Astrocyte (in vitro differentiated cells and primary cell): ENCODE results near the gene ITFG1. TPM values are rescaled to one million over a fixed set of nuclear protein-coding genes. Genes with fewer than 3 reads are reported as not detected.

ENCODE experiments used
- DNase-seq: peaks from one replicate; pipeline ENCODE4 v3.0.0-alpha.2; 2010; ENCODE audit warnings: low read depth
- FAIRE-seq: peaks from 2 replicates; lab custom pipeline; 2011; peaks lifted over from hg19 to GRCh38; lab: Jason Lieb, UNC
- H2AFZ ChIP-seq: 2 replicates; pipeline ENCODE4 v1.6.0; 2012; ENCODE audit warnings: low read depth, low read length, inconsistent platforms
- H3K27ac ChIP-seq: 2 replicates; pipeline ENCODE4 v1.5.1; 2011; ENCODE audit warnings: low read depth, low read length, inconsistent platforms
- H3K27me3 ChIP-seq: 2 replicates; pipeline ENCODE4 v1.6.0; 2011; ENCODE audit warnings: low read length, inconsistent platforms; ENCODE audit not compliant: insufficient read depth
- H3K36me3 ChIP-seq: 2 replicates; pipeline ENCODE4 v1.5.1; 2011; ENCODE audit warnings: low read length, inconsistent platforms; ENCODE audit not compliant: insufficient read depth
- H3K4me1 ChIP-seq: 2 replicates; pipeline ENCODE4 v1.5.1; 2011; ENCODE audit warnings: low read length, inconsistent platforms; ENCODE audit not compliant: insufficient read depth
- H3K4me2 ChIP-seq: 2 replicates; pipeline ENCODE4 v1.6.0; 2012; ENCODE audit warnings: low read length, inconsistent platforms
- H3K4me3 ChIP-seq: 2 replicates; pipeline ENCODE4 v1.5.1; 2011; ENCODE audit warnings: low read depth, mild to moderate bottlenecking, low read length, inconsistent platforms; ENCODE audit not compliant: insufficient read depth
- H3K79me2 ChIP-seq: 2 replicates; pipeline ENCODE4 v1.6.0; 2012; ENCODE audit warnings: mild to moderate bottlenecking, low read length, inconsistent platforms; ENCODE audit not compliant: insufficient read depth
- H3K9ac ChIP-seq: 2 replicates; pipeline ENCODE4 v1.6.0; 2012; ENCODE audit warnings: mild to moderate bottlenecking, low read length, inconsistent platforms
- H3K9me3 ChIP-seq: 2 replicates; pipeline ENCODE4 v1.5.1; 2012; ENCODE audit warnings: low read depth, mild to moderate bottlenecking, low read length, inconsistent platforms; ENCODE audit not compliant: insufficient read depth
- H4K20me1 ChIP-seq: 2 replicates; pipeline ENCODE4 v1.6.0; 2012; ENCODE audit warnings: low read length, inconsistent platforms; ENCODE audit not compliant: insufficient read depth
- H3K27ac Mint-ChIP-seq: one replicate; pipeline ENCODE4 v1.8.0; 2021; ENCODE audit warnings: mild to moderate bottlenecking, mixed read lengths; ENCODE audit not compliant: unreplicated experiment
- H3K27me3 Mint-ChIP-seq: one replicate; pipeline ENCODE4 v1.8.0; 2021; ENCODE audit warnings: low read depth, mixed read lengths; ENCODE audit not compliant: unreplicated experiment
- H3K36me3 Mint-ChIP-seq: one replicate; pipeline ENCODE4 v1.8.0; 2021; ENCODE audit warnings: low read depth, mixed read lengths; ENCODE audit not compliant: unreplicated experiment
- H3K4me1 Mint-ChIP-seq: one replicate; pipeline ENCODE4 v1.8.0; 2021; ENCODE audit warnings: low read depth, mixed read lengths; ENCODE audit not compliant: unreplicated experiment
- H3K4me3 Mint-ChIP-seq: one replicate; pipeline ENCODE4 v1.8.0; 2021; ENCODE audit warnings: mild to moderate bottlenecking, moderate library complexity, mixed read lengths; ENCODE audit not compliant: unreplicated experiment
- H3K9me3 Mint-ChIP-seq: one replicate; pipeline ENCODE4 v1.8.0; 2021; ENCODE audit warnings: mild to moderate bottlenecking, mixed read lengths; ENCODE audit not compliant: unreplicated experiment
- EZH2 ChIP-seq: IDR thresholded peaks from 2 replicates; pipeline ENCODE4 v1.6.1; 2012; ENCODE audit warnings: mild to moderate bottlenecking, low read length, inconsistent platforms; ENCODE audit not compliant: insufficient read depth
- total RNA-seq: library from RNA; stranded (reverse); gene quantifications from 2 replicates; pipeline ENCODE4 v1.2.1, GENCODE V29; 2021
- TF ChIP-seq, protein P1 (sequence below): IDR thresholded peaks from 2 replicates; pipeline ENCODE4 v1.5.1; 2011; ENCODE audit warnings: low read depth, mild to moderate bottlenecking, inconsistent platforms, low read length, moderate library complexity; ENCODE audit not compliant: insufficient read depth

Gene ITFG1
- total RNA-seq, 1 donor from 2014 or later: 52.7 TPM

DNA sequence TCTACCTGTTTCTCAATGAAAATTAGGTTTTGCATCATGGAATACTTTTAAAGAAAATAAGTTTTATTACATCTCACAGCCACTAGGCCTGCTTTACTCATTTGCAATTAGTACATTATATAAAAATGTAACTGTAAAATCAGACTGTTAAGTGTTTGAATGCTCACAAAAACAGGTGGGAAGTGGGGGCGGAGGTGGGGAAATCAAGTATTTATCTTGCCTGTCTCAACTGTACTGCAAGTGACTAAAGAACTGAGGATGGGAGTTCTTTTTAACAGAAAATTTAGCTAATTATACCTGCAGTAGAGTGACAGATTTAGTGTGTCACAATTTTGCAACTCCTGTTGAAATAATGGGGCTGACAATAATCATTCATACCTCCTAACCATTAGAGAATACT is 34.1 kb downstream of the ITFG1 start:
- H3K27me3 Mint-ChIP-seq: no peaks in the 10 kb centered on the region
- H3K27ac Mint-ChIP-seq: no peak overlapping the region
- Histone ChIP-seq H3K9ac (no peak overlapping the region), H3K79me2 (peaks cover 2% of the 10 kb centered on the region), H3K4me1 (no peaks in the 10 kb centered on the region), H2AFZ (no peak overlapping the region), H3K36me3 (peaks cover 10% of the 10 kb centered on the region), H3K4me3 (no peak overlapping the region), H3K27ac (no peak overlapping the region), H4K20me1 (peaks cover 2% of the 10 kb centered on the region), H3K9me3 (no peaks in the 10 kb centered on the region), H3K4me2 (no peak overlapping the region), H3K27me3 (no peaks in the 10 kb centered on the region)
- H3K4me1 Mint-ChIP-seq: peaks cover 3% of the 10 kb centered on the region
- peaks cover 27% of the 10 kb centered on the region for H3K36me3 Mint-ChIP-seq
- TF ChIP-seq, protein P1, sequence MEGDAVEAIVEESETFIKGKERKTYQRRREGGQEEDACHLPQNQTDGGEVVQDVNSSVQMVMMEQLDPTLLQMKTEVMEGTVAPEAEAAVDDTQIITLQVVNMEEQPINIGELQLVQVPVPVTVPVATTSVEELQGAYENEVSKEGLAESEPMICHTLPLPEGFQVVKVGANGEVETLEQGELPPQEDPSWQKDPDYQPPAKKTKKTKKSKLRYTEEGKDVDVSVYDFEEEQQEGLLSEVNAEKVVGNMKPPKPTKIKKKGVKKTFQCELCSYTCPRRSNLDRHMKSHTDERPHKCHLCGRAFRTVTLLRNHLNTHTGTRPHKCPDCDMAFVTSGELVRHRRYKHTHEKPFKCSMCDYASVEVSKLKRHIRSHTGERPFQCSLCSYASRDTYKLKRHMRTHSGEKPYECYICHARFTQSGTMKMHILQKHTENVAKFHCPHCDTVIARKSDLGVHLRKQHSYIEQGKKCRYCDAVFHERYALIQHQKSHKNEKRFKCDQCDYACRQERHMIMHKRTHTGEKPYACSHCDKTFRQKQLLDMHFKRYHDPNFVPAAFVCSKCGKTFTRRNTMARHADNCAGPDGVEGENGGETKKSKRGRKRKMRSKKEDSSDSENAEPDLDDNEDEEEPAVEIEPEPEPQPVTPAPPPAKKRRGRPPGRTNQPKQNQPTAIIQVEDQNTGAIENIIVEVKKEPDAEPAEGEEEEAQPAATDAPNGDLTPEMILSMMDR: no peak
- no peak for TF ChIP-seq EZH2
- FAIRE-seq (no peak), DNase-seq (no peak)
- no peak overlapping the region for H3K4me3 Mint-ChIP-seq
- peaks cover 3% of the 10 kb centered on the region for H3K9me3 Mint-ChIP-seq

DNA sequence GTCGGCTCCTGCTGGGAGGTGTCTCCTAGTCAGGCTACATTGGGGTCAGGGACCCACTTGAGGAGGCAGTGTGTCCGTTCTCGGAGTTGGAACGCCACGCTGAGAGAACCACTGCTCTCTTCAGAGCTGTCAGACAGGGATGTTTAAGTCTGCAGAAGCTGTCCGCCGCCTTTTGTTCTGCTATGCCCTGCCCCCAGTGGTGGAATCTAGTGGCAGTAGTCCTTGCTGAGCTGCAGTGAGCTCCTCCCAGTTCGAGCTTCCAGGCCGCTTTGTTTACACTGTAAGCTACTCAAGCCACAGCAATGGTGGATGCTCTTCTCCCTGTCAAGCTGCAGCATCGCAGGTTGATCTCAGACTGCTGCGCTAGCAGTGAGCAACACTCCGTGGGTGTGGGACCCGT is 36.0 kb downstream of the ITFG1 start:
- no peak overlapping the region for H3K9ac ChIP-seq
- H3K27me3 Mint-ChIP-seq: no peaks in the 10 kb centered on the region
- H3K4me1 ChIP-seq: no peaks in the 10 kb centered on the region
- no peak overlapping the region for H3K4me2 ChIP-seq
- H3K9me3 Mint-ChIP-seq: peaks cover 3% of the 10 kb centered on the region
- H3K4me3 ChIP-seq: no peak overlapping the region
- H3K79me2 ChIP-seq: no peaks in the 10 kb centered on the region
- H3K4me3 Mint-ChIP-seq: no peak overlapping the region
- no peaks in the 10 kb centered on the region for H4K20me1 ChIP-seq
- DNase-seq (no peak), FAIRE-seq (no peak)
- no peaks in the 10 kb centered on the region for H3K27me3 ChIP-seq
- H3K36me3 Mint-ChIP-seq: peaks cover 31% of the 10 kb centered on the region
- no peak overlapping the region for H2AFZ ChIP-seq
- no peak overlapping the region for H3K27ac Mint-ChIP-seq
- peaks cover 10% of the 10 kb centered on the region for H3K36me3 ChIP-seq
- H3K9me3 ChIP-seq: no peaks in the 10 kb centered on the region
- H3K27ac ChIP-seq: no peak overlapping the region
- no peak for TF ChIP-seq EZH2
- TF ChIP-seq, protein P1: no peak
- no peaks in the 10 kb centered on the region for H3K4me1 Mint-ChIP-seq

DNA sequence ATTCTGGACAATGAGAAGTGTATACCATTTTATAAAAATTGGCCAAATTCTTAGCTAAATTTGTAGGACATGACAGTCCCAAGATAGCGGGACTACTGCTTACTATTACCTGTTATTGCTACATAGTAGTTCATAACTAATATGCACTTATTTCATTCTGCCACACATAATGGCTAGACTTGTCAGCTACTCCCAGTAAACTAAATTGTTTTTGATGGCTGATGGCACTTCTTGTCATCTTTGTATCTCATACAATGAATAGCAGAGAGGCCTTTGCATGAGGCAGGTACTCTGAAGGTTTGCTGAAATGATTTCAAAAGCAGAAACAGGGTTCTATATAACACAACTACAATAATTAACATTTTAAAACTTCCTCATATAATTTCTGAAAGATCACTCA is 44.0 kb downstream of the ITFG1 start:
- Histone ChIP-seq H2AFZ (no peak overlapping the region), H3K4me1 (no peaks in the 10 kb centered on the region), H3K9me3 (no peaks in the 10 kb centered on the region), H3K4me3 (no peak overlapping the region), H3K27me3 (no peaks in the 10 kb centered on the region), H4K20me1 (peaks cover 3% of the 10 kb centered on the region), H3K79me2 (no peaks in the 10 kb centered on the region), H3K4me2 (no peak overlapping the region), H3K27ac (no peak overlapping the region), H3K9ac (no peak overlapping the region), H3K36me3 (no peaks in the 10 kb centered on the region)
- Mint-ChIP-seq H3K36me3 (peaks cover 9% of the 10 kb centered on the region), H3K27me3 (no peaks in the 10 kb centered on the region), H3K9me3 (no peaks in the 10 kb centered on the region), H3K27ac (no peak overlapping the region), H3K4me3 (no peak overlapping the region), H3K4me1 (peaks cover 2% of the 10 kb centered on the region)
- FAIRE-seq (no peak), DNase-seq (no peak)
- TF ChIP-seq, protein P1: no peak
- TF ChIP-seq EZH2: no peak
